DND-41 (cell line): ENCODE measurements around the gene CWF19L1.

Experiments
- EZH2 ChIP-seq: IDR thresholded peaks from 3 replicates; pipeline ENCODE4 v1.6.1; 2012; ENCODE audit warnings: borderline replicate concordance, low read depth, mild to moderate bottlenecking, moderate library complexity, low read length, inconsistent platforms; ENCODE audit not compliant: severe bottlenecking
- TF ChIP-seq, protein P1 (sequence below): IDR thresholded peaks from 2 replicates; pipeline ENCODE4 v1.5.1; 2012; ENCODE audit warnings: borderline replicate concordance, low read length, moderate library complexity, mild to moderate bottlenecking; ENCODE audit not compliant: poor library complexity, severe bottlenecking; ENCODE audit errors: extremely low read depth

- no peak for TF ChIP-seq EZH2
- TF ChIP-seq, protein P1, sequence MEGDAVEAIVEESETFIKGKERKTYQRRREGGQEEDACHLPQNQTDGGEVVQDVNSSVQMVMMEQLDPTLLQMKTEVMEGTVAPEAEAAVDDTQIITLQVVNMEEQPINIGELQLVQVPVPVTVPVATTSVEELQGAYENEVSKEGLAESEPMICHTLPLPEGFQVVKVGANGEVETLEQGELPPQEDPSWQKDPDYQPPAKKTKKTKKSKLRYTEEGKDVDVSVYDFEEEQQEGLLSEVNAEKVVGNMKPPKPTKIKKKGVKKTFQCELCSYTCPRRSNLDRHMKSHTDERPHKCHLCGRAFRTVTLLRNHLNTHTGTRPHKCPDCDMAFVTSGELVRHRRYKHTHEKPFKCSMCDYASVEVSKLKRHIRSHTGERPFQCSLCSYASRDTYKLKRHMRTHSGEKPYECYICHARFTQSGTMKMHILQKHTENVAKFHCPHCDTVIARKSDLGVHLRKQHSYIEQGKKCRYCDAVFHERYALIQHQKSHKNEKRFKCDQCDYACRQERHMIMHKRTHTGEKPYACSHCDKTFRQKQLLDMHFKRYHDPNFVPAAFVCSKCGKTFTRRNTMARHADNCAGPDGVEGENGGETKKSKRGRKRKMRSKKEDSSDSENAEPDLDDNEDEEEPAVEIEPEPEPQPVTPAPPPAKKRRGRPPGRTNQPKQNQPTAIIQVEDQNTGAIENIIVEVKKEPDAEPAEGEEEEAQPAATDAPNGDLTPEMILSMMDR: peak; percentile 43
These were observed 81.8 kb downstream of the CWF19L1 start, which contains the start of gene ERLIN1 for GRCh38 chr10:100185364-100186252.
